GM21737 (cell line): Measurements from ENCODE around the gene UCHL3.
A peak's percentile ranks its signal among the peaks of the same experiment; 100 is the strongest.
"Not testable (repeated sequence)": the region's sequence is repeated elsewhere in the genome, so short reads cannot be mapped to it uniquely, and the experiment has no call there.

Experiments used
- ATAC-seq: cut with Tn5 transposase; IDR thresholded peaks from one replicate; pipeline ENCODE4 v1.9.1; 2021; ENCODE audit warnings: mild to moderate bottlenecking, moderate library complexity; ENCODE audit not compliant: unreplicated experiment

Gene UCHL3

DNA sequence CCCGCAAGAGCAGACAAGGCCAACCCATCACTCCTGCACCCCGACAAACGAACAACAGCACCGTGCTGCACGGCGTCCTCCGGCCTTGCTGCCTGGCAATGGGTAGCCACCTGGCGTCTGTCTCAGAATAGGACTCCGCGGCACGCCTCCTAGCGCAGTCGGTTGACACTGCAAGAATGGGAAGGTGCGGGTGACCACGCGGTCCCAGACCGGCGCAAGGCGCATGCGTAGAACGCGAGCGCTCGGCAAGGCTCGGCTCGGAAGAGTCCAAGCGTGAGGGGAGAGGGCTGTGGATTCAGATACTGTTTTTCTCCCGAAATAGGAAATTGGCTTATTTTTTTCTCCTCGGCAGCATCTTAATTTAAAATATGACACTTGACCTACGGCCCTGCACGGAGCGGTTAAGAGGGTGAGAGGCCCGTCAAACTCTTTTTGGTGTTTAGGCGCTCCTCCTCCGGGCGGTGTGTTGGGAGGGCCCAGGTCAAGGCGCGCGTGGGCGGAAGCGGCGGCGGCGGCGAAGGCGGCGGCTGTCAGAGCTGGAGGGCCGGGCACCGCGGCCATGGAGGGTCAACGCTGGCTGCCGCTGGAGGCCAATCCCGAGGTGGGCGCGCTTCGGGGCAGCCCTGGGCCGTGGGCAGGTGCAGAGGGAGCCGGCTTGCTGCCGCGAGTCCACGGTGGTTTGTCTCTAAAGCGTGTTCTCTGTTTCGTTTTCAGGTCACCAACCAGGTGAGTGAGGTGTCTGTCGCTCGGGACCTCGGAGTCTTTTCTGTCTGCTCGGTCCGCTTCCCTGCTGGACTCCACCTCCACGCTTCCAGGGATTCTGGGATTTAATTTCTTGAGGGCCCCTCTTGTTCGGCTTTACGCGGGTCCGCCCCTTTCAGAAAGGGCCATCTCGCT lies at the start of gene UCHL3:
Gene UCHL3, plus strand, starts transcription at position 530 of the 897 bp plus-strand sequence. Its CDS starts 30 bp downstream, at position 560.
- ATAC-seq: peak; percentile 98

GRCh38 chr13:75505327-75505726 lies 44.3 kb upstream of the UCHL3 start:
- no peak for ATAC-seq

DNA sequence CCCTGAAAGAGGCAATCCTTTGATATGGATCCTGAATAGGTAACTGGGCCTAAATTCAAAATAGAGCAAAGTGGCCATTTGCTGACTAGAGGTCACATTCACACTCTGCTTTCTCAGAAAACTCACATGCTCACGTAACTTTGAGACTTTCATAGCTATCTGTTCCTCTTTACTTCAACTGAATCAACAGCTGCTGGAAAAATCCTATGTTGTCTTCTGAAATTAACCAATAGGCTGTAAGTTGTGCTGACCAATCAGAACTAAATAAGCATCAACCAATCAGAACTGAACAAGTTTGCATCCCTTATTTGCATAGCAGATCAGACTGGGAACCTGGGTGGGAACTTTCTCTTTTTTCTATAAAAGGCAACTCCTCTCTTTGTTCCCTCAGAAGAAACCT lies 43.6 kb upstream of the UCHL3 start:
- ATAC-seq: no peak

GRCh38 chr13:75507027-75508001 lies 42.3 kb upstream of the UCHL3 start:
- no peak for ATAC-seq

DNA sequence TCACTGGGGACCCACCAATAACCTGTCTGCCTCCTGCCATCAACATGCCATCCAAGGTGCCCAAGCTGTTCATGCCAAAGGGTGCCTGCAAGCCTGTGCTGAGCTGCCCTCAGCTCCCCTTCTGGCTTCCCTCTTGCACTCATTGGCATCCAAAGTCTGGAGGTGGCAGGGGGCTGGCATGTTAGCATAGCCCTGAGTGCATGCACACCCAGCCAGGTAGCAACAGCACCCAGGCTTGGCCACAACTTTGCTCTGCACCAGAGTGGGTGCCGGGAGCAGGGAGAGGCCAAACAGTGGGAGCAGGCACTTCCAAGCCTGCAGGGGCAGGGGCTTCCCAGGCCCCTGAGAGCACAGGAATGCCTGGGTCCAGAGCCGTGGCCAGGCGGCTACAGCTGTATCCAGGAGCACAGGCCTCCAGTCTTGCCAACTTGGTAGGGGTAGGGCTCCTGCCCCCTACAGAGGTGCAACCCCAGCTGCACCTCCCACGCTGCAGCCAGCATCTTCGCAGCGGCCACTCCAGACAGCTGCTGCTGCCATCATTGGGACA lies 41.5 kb upstream of the UCHL3 start:
- ATAC-seq: no peak

DNA sequence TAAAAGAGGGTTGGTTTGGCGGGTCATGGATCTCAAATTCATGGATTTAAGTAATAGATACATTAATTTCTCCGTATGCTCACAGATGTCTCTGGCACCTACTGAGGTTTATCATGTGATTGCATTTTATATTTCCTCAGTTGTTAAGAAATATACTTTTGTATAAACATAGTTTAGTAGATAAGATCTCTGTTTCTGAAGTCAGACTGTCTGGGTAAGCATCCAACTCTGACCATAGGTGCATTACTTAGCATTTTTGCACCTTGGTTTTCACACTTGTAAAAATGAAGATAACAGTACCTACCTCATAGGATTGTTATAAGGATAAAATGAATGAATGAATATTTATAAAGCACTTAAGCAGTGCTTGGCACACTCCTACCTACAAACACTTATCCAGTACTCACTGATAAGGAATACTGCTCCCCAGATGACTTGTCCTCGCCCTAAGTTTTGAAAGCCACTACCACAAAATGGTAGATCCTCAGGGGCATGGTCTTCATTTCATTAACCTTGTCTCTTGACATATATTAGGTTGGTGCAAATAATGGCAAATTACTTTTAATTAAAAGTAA lies 38.5 kb upstream of the UCHL3 start:
- no peak for ATAC-seq

DNA sequence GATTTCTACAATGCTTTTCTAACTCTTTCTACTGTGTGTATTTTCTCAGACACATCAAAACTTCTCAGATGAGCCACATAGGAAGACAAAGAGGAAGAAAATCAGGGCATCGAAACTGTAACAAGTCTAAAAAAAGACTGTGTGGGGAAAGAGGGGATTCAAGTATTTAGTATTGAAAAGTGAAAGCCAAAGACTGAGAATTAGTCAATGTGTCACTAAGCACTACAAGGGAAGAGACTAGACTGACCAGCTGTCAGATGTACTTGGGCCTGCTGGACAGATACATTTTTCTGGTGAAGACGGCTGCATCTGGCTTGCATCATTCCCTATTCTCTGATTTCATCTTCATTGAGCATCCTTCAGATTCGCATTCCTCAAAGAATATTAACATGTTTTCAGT lies 37.3 kb upstream of the UCHL3 start:
- ATAC-seq: peak; percentile 95

DNA sequence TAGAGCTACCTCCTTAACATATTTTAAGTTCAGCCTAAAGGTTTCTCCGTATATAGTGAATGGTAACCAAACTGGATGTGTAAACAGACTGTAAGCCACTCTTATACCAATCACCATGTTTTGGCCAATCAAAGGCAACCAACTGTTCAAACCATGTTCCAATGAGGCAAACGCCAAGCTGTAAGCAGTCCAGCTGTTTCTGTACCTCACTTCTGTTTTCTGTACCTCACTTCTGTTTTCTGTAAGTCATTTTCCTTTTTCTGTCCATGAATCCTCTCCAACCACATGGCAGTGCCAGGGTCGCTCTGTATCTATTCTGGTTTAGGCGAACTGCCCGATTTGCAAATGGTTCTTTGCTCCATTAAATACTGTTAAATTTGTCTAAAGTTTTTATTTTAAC lies 36.3 kb upstream of the UCHL3 start:
- ATAC-seq: no peak

GRCh38 chr13:75514080-75514995 lies 35.3 kb upstream of the UCHL3 start:
- no peak for ATAC-seq

GRCh38 chr13:75518439-75519088 lies 31.0 kb upstream of the UCHL3 start:
- no peak for ATAC-seq

DNA sequence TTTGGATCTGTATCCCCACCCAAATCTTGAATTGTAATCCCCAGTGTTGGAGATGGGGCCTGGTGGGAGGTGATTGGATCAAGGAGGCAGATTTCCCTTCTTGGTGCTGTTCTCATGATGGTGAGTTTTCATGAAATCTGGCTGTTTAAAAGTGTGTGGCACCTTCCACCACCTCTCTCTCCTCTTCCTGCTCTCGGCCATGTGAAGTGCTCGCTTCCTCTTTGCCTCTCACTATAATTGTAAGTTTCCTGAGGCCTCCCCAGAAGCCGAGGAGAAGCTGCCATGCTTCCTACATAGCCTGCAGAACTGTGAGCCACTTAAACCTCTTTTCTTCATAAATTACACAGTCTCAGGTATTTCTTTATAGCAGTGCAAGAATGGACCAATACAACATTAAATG lies 27.6 kb upstream of the UCHL3 start:
- ATAC-seq: no peak

GRCh38 chr13:75530549-75530961 lies 19.0 kb upstream of the UCHL3 start:
- ATAC-seq: no peak

- ATAC-seq: no peak
Observed at GRCh38 chr13:75533861-75534260, 15.7 kb upstream of the UCHL3 start.

DNA sequence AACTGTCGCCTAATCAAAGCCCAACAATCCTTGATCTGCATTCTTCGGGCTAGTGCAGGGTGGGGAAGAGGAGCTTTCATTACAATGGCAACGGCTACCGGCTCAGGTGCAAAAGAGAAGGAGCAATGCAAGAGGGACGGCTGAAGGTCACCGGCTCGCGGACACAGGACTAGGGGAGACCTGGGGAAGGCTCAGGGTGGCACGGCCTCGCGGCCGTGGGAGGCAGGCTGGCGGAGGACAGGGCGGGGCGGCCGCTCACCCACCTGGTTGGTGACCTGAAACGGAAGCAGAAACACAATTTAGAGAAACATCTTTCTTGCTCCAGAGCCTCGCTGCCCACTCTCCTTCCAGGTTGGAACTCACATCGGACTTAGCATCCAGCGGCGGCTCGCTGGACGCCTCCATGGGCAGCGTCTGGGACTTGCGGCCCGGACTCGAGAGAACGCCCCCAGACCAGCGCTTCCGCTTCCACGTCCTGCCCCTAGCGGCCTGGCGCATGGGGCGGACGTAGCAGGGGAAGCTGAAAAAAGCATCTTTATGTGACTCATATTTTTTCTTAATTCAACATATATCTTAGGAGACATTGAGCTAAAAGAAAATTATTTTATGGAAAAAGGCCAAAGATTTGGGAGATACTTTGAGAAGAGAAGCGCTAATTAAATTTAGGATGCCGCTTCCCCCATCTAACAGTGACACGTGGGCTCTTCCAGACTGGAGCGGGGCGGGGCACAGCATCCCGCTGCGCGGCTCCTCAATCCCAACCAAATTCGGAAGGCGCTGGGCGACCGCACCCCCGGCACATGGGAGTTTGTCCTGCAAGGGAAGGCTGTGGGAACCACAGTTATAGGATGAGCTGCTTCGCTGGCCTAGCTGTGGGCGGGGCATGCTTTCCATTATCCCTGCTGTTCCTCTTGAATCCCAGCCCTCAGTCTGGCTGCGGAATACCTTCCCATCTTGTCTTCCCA lies 11.9 kb upstream of the UCHL3 start, which contains the start of gene COMMD6:
Gene COMMD6, minus strand, starts transcription at position 441 of the 965 bp plus-strand sequence. Its CDS starts 36 bp downstream, at position 405.
- ATAC-seq: peak; percentile 97

DNA sequence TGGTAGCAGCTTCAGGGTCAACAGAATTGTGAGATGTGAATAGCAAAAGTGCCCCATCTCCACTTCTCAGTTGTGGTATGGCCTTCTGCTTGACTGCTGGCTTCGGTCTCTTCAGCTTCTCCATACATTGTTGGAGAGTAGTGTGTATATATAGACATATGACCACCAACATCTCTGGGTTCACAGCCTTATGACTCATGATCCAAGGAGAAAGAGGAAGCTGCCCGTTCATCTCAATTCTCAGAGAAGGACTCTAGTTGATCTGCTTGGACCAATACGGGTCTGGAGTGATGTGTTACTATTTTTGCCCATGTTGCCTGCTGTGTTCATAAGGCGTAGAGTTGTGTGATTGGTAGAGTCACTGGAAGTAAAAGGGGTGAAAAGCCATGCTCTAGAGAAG lies 8.3 kb upstream of the UCHL3 start:
- ATAC-seq: no peak

- no peak for ATAC-seq
Observed at GRCh38 chr13:75541961-75542360, 7.6 kb upstream of the UCHL3 start.

DNA sequence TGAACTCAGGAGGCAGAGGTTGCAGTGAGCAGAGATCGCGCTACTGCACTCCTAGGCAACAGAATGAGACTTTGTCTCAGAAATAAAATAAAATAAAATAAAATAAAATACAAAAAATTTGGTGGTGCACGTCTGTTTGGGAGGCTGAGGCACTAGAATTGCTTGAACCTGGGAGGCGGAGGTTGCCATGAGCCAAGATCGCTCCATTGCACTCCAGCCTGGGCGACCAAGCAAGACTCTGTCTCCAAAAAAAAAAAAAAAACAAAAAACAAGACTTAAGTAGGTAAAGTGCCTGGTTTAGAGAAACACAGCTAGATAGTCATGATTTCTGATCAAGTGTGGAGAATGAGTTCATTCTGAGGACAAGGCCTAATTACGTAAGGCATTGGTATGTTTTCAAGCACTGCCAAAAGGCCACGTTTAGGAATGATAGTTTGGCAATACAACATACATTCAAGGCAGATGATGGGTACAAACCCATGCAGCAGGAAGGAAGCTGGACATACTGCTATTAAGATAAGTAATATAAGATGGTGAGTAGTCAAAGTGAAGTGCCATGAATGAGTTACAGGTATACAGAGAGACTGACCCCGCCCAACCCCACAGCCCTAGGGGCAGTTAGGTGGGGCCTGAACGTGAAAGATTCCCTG lies 4.8 kb upstream of the UCHL3 start:
- no peak for ATAC-seq

GRCh38 chr13:75545386-75545785 lies 4.2 kb upstream of the UCHL3 start:
- ATAC-seq: not testable (repeated sequence)
